MM.1S (cell line): ENCODE results near the gene TMED1.

ENCODE experiments used
- DNase-seq: peaks from one replicate; pipeline ENCODE4 v3.0.0-alpha.2; 2015
- H2AFZ ChIP-seq: fragments of 300-600 bp; sonication (generic); 2 replicates; pipeline ENCODE4 v1.6.0; 2016; ENCODE audit warnings: antibody characterized with exemption, low read length
- H3F3A ChIP-seq: fragments of 300-600 bp; sonication (generic); 2 replicates; pipeline ENCODE4 v1.6.1; 2016; ENCODE audit warnings: mild to moderate bottlenecking, antibody characterized with exemption, low read length, moderate library complexity, mixed read lengths; ENCODE audit not compliant: insufficient read depth
- H3K27ac ChIP-seq: fragments of 300-600 bp; sonication (generic); 2 replicates; pipeline ENCODE4 v1.5.1; 2016; ENCODE audit warnings: mild to moderate bottlenecking, low read length
- H3K27me3 ChIP-seq: fragments of 300-600 bp; sonication (generic); replicated peaks from 2 replicates; pipeline ENCODE4 v1.6.0; 2016; ENCODE audit warnings: low read length; ENCODE audit not compliant: insufficient read depth
- H3K36me3 ChIP-seq: fragments of 300-600 bp; sonication (generic); replicated peaks from 2 replicates; pipeline ENCODE4 v1.6.1; 2016; ENCODE audit warnings: mild to moderate bottlenecking, low read length, mixed read lengths; ENCODE audit not compliant: insufficient read depth
- H3K4me1 ChIP-seq: fragments of 300-600 bp; sonication (generic); 2 replicates; pipeline ENCODE4 v1.6.1; 2016; ENCODE audit warnings: low read length, mixed read lengths
- H3K4me2 ChIP-seq: fragments of 300-600 bp; sonication (generic); 2 replicates; pipeline ENCODE4 v1.6.0; 2016; ENCODE audit warnings: low read depth, low read length
- H3K4me3 ChIP-seq: fragments of 300-600 bp; sonication (generic); 2 replicates; pipeline ENCODE4 v1.5.1; 2016; ENCODE audit warnings: low read length, mixed read lengths
- H3K79me2 ChIP-seq: fragments of 300-600 bp; sonication (generic); 2 replicates; pipeline ENCODE4 v1.6.1; 2016; ENCODE audit warnings: mixed run types, low read length, mixed read lengths
- H3K9ac ChIP-seq: fragments of 300-600 bp; sonication (generic); 2 replicates; pipeline ENCODE4 v1.6.1; 2016; ENCODE audit warnings: low read length, mixed read lengths
- H3K9me2 ChIP-seq: fragments of 300-600 bp; sonication (generic); replicated peaks from 2 replicates; pipeline ENCODE4 v1.6.1; 2016; ENCODE audit warnings: mild to moderate bottlenecking, low read length, mixed read lengths; ENCODE audit not compliant: insufficient read depth
- H3K9me3 ChIP-seq: fragments of 300-600 bp; sonication (generic); replicated peaks from 2 replicates; pipeline ENCODE4 v1.6.1; 2016; ENCODE audit warnings: mild to moderate bottlenecking, low read length, mixed read lengths; ENCODE audit not compliant: insufficient read depth
- H4K20me1 ChIP-seq: fragments of 300-600 bp; sonication (generic); 2 replicates; pipeline ENCODE4 v1.6.1; 2016; ENCODE audit warnings: mild to moderate bottlenecking, low read length, moderate library complexity, mixed read lengths; ENCODE audit not compliant: insufficient read depth
- EZH2 ChIP-seq: fragments of 300-600 bp; sonication (generic); optimal IDR thresholded peaks from 2 replicates; pipeline ENCODE3; 2017; ENCODE audit warnings: low read depth, mild to moderate bottlenecking, antibody characterized with exemption, low read length, mixed read lengths
- EZH2phosphoT487 ChIP-seq: fragments of 300-600 bp; sonication (generic); IDR thresholded peaks from 2 replicates; pipeline ENCODE4 v1.6.1; 2018; ENCODE audit warnings: antibody characterized with exemption, low read length
- TF ChIP-seq, protein P1 (sequence below): fragments of 300-600 bp; sonication (generic); IDR thresholded peaks from 2 replicates; pipeline ENCODE4 v1.5.1; 2016; ENCODE audit warnings: antibody characterized with exemption, low read length, mixed read lengths

Gene TMED1

DNA sequence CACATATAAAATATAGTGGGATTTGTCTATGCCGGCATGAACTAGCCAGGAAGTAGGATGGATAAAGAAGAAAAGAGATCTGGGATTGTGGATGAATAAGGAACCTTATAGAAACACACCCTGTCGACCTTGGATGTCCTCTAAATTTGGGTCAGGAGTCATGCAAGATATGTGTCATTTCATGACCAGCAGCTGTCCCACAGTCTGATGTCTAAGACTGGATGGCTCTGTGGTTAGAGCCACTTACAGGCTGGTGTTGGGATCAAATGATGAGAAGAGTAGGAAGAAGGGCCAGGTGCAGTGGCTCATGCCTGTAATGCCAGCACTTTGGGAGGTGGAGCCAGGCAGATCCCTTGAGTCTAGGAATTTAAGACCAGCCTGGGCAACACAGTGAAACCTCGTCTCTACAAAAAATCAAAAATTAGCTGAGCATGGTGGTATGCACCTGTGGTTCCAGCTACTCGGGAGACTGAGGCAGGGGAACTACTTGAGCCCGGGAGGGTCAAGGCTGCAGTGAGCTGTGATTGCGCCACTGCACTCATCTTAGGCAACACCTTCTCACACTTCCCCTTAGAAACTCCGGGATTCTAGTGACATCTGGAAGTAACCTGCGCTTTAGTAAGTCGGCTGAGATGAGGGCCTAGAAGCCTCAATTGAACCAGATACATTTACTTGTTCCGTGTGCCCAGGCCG, 30.8 kb downstream of the TMED1 start:
- Histone ChIP-seq H3K4me1 (no peaks in the 10 kb centered on the region), H3K36me3 (no peaks in the 10 kb centered on the region), H3K4me3 (no peak overlapping the region), H3F3A (no peaks in the 10 kb centered on the region), H3K4me2 (no peak overlapping the region), H3K27ac (no peak overlapping the region), H3K9me3 (no peaks in the 10 kb centered on the region), H3K9ac (no peak overlapping the region), H3K9me2 (no peaks in the 10 kb centered on the region), H4K20me1 (no peaks in the 10 kb centered on the region), H3K27me3 (no peaks in the 10 kb centered on the region), H3K79me2 (no peaks in the 10 kb centered on the region), H2AFZ (no peak overlapping the region)
- no peak for DNase-seq
- TF ChIP-seq, protein P1, sequence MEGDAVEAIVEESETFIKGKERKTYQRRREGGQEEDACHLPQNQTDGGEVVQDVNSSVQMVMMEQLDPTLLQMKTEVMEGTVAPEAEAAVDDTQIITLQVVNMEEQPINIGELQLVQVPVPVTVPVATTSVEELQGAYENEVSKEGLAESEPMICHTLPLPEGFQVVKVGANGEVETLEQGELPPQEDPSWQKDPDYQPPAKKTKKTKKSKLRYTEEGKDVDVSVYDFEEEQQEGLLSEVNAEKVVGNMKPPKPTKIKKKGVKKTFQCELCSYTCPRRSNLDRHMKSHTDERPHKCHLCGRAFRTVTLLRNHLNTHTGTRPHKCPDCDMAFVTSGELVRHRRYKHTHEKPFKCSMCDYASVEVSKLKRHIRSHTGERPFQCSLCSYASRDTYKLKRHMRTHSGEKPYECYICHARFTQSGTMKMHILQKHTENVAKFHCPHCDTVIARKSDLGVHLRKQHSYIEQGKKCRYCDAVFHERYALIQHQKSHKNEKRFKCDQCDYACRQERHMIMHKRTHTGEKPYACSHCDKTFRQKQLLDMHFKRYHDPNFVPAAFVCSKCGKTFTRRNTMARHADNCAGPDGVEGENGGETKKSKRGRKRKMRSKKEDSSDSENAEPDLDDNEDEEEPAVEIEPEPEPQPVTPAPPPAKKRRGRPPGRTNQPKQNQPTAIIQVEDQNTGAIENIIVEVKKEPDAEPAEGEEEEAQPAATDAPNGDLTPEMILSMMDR = no peak
- no peak for TF ChIP-seq EZH2phosphoT487
- TF ChIP-seq EZH2 = no peak

DNA sequence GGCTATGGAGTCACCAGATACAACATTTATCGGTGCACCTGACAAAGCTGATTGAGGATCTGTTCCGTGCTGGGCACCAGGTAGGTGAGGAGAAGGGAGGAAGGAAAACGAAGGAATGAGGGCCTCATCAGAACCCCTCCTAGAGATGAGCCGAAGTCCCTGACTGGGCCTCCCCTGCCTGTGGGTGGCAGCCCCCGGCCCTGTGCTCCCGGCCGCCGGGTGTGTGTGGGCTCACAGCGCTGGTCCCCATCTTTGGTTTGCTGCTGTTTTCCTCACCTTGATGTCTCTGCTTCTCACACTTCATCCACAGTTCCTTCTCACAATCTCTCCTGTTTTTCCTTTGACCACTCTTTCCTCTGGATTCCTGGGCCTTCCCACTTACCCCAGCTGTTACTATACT, 32.8 kb downstream of the TMED1 start:
- H3K79me2 ChIP-seq = no peaks in the 10 kb centered on the region
- H3K4me3 ChIP-seq = no peak overlapping the region
- H3K9ac ChIP-seq = no peak overlapping the region
- no peaks in the 10 kb centered on the region for H3K36me3 ChIP-seq
- no peaks in the 10 kb centered on the region for H3F3A ChIP-seq
- H3K9me3 ChIP-seq = no peaks in the 10 kb centered on the region
- H3K4me1 ChIP-seq = no peaks in the 10 kb centered on the region
- no peaks in the 10 kb centered on the region for H3K27me3 ChIP-seq
- DNase-seq = no peak
- H2AFZ ChIP-seq = no peak overlapping the region
- H3K4me2 ChIP-seq = no peak overlapping the region
- H4K20me1 ChIP-seq = no peaks in the 10 kb centered on the region
- no peaks in the 10 kb centered on the region for H3K9me2 ChIP-seq
- H3K27ac ChIP-seq = no peak overlapping the region
- TF ChIP-seq EZH2phosphoT487 (no peak), EZH2 (no peak)
- TF ChIP-seq, protein P1 = no peak

DNA sequence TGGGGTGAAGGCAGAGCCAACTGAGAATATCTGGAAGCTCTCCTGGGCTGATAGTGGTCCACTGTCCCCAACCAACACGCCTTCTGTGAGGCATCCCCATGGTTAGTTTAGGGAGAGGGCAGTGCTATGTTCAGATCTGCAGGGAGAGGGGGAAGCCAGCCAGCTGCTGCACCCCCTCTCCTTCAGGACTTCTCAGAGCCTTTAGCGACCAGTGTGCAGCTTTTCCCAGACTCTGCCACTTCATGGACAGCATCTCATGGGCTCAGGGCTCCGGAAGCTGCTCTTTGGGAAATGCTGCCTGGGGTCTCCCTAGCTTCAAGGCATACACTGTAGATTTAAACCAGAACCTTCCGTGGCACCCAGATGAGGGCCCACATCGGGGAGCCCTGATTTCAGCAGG, 33.5 kb downstream of the TMED1 start:
- Histone ChIP-seq H3K9ac (no peak overlapping the region), H3K4me1 (no peaks in the 10 kb centered on the region), H3K9me2 (no peaks in the 10 kb centered on the region), H3F3A (no peaks in the 10 kb centered on the region), H3K4me2 (no peak overlapping the region), H3K79me2 (no peaks in the 10 kb centered on the region), H3K27me3 (no peaks in the 10 kb centered on the region), H2AFZ (no peak overlapping the region), H3K9me3 (no peaks in the 10 kb centered on the region), H3K27ac (no peak overlapping the region), H3K36me3 (no peaks in the 10 kb centered on the region), H4K20me1 (no peaks in the 10 kb centered on the region), H3K4me3 (no peak overlapping the region)
- DNase-seq = no peak
- TF ChIP-seq EZH2phosphoT487 = no peak
- TF ChIP-seq, protein P1 = no peak
- no peak for TF ChIP-seq EZH2
